OCI-LY1 (cell line): ENCODE data around the gene RET.

Experiments
- H2AFZ ChIP-seq: fragments of 200-600 bp; sonication (generic), shearing (Covaris generic); 2 replicates; pipeline ENCODE4 v1.6.0; 2014; ENCODE audit warnings: antibody characterized with exemption, mild to moderate bottlenecking, low read length
- H3F3A ChIP-seq: fragments of 200-600 bp; sonication (generic), shearing (Covaris generic); 2 replicates; pipeline ENCODE4 v1.6.0; 2014; ENCODE audit warnings: mild to moderate bottlenecking, antibody characterized with exemption, low read length, moderate library complexity; ENCODE audit not compliant: insufficient read depth
- H3K27ac ChIP-seq: fragments of 200-600 bp; sonication (generic); 2 replicates; pipeline ENCODE4 v1.5.1; 2014; ENCODE audit warnings: low read length, mixed run types, mild to moderate bottlenecking, low read depth; ENCODE audit not compliant: poor library complexity, severe bottlenecking
- H3K27me3 ChIP-seq: fragments of 200-600 bp; sonication (generic); 2 replicates; pipeline ENCODE4 v1.6.0; 2014; ENCODE audit warnings: antibody characterized with exemption, mild to moderate bottlenecking, low read length, moderate library complexity; ENCODE audit not compliant: insufficient read depth
- H3K36me3 ChIP-seq: fragments of 200-600 bp; sonication (generic); 2 replicates; pipeline ENCODE4 v1.6.1; 2014; ENCODE audit warnings: mild to moderate bottlenecking, antibody characterized with exemption, low read length, moderate library complexity, mixed read lengths; ENCODE audit not compliant: insufficient read depth
- H3K4me1 ChIP-seq: fragments of 200-600 bp; sonication (generic); 2 replicates; pipeline ENCODE4 v1.5.1; 2014; ENCODE audit warnings: mild to moderate bottlenecking, low read length, moderate library complexity; ENCODE audit not compliant: insufficient read depth, severe bottlenecking
- H3K4me2 ChIP-seq: fragments of 200-600 bp; sonication (generic), shearing (Covaris generic); 2 replicates; pipeline ENCODE4 v1.6.1; 2014; ENCODE audit warnings: low read length
- H3K4me3 ChIP-seq: fragments of 200-600 bp; sonication (generic); 2 replicates; pipeline ENCODE4 v1.5.1; 2014; ENCODE audit warnings: low read length, low read depth, mild to moderate bottlenecking, mixed read lengths; ENCODE audit not compliant: poor library complexity, severe bottlenecking
- H3K79me2 ChIP-seq: fragments of 200-600 bp; shearing (Covaris generic); 2 replicates; pipeline ENCODE4 v1.6.1; 2016; ENCODE audit warnings: mixed run types, low read length, mixed read lengths; ENCODE audit not compliant: insufficient read depth
- H3K9ac ChIP-seq: fragments of 200-600 bp; sonication (generic), shearing (Covaris generic); 2 replicates; pipeline ENCODE4 v1.6.1; 2014; ENCODE audit warnings: mild to moderate bottlenecking, low read length, mixed read lengths
- H3K9me2 ChIP-seq: fragments of 200-600 bp; sonication (generic), shearing (Covaris generic); 2 replicates; pipeline ENCODE4 v1.6.1; 2014; ENCODE audit warnings: low read depth, mild to moderate bottlenecking, low read length, mixed read lengths
- H3K9me3 ChIP-seq: fragments of 200-600 bp; shearing (Covaris generic); 2 replicates; pipeline ENCODE4 v1.6.1; 2014; ENCODE audit warnings: low read length, mixed read lengths
- H4K20me1 ChIP-seq: fragments of 200-600 bp; sonication (generic), shearing (Covaris generic); 2 replicates; pipeline ENCODE4 v1.6.0; 2016; ENCODE audit warnings: mild to moderate bottlenecking, low read length; ENCODE audit not compliant: insufficient read depth
- CTCF ChIP-seq: fragments of 200-600 bp; sonication (generic), shearing (Covaris generic); IDR thresholded peaks from 2 replicates; pipeline ENCODE4 v1.5.1; 2017; ENCODE audit warnings: mild to moderate bottlenecking, antibody characterized with exemption, low read length, moderate library complexity, mixed read lengths
- EZH2 ChIP-seq: fragments of 200-600 bp; sonication (generic), shearing (Covaris generic); IDR thresholded peaks from 2 replicates; pipeline ENCODE4 v1.8.0; 2017; ENCODE audit warnings: borderline replicate concordance, mixed run types, mild to moderate bottlenecking, antibody characterized with exemption, low read length, moderate library complexity, mixed read lengths

RET gene

GRCh38 chr10:43029043-43029442 lies 47.8 kb upstream of the RET start:
- Histone ChIP-seq H4K20me1 (no peaks in the 10 kb centered on the region), H3K79me2 (no peaks in the 10 kb centered on the region), H2AFZ (no peak overlapping the region), H3K9me2 (no peaks in the 10 kb centered on the region), H3K9me3 (peaks cover 6% of the 10 kb centered on the region), H3F3A (no peaks in the 10 kb centered on the region), H3K4me3 (no peak overlapping the region), H3K4me2 (no peak overlapping the region), H3K9ac (no peak overlapping the region), H3K27ac (no peak overlapping the region), H3K4me1 (no peaks in the 10 kb centered on the region), H3K27me3 (no peaks in the 10 kb centered on the region), H3K36me3 (no peaks in the 10 kb centered on the region; the same call in 1 of the 2 replicates)
- TF ChIP-seq CTCF (no peak), EZH2 (no peak)

GRCh38 chr10:43032613-43033012 lies 44.3 kb upstream of the RET start:
- Histone ChIP-seq H3K4me2 (no peak overlapping the region), H3K9me2 (no peaks in the 10 kb centered on the region), H3K27ac (no peak overlapping the region), H4K20me1 (no peaks in the 10 kb centered on the region), H3K4me3 (no peak overlapping the region), H2AFZ (no peak overlapping the region), H3K36me3 (no peaks in the 10 kb centered on the region; the same call in 1 of the 2 replicates), H3K9ac (no peak overlapping the region), H3F3A (no peaks in the 10 kb centered on the region), H3K9me3 (peaks cover 6% of the 10 kb centered on the region), H3K27me3 (no peaks in the 10 kb centered on the region), H3K79me2 (no peaks in the 10 kb centered on the region), H3K4me1 (no peaks in the 10 kb centered on the region)
- TF ChIP-seq EZH2 (no peak), CTCF (no peak)

- Histone ChIP-seq H3K4me2 (no peak overlapping the region), H3K36me3 (no peaks in the 10 kb centered on the region; the same call in 1 of the 2 replicates)
Measured at GRCh38 chr10:43035800-43036199, 41.1 kb upstream of the RET start.

More at GRCh38 chr10:43035800-43036199, 41.1 kb upstream of the RET start:
- H3K9ac ChIP-seq = no peak overlapping the region
- no peaks in the 10 kb centered on the region for H3K9me2 ChIP-seq
- H4K20me1 ChIP-seq = no peaks in the 10 kb centered on the region
- H2AFZ ChIP-seq = no peak overlapping the region
- no peaks in the 10 kb centered on the region for H3K79me2 ChIP-seq
- H3K27me3 ChIP-seq = no peaks in the 10 kb centered on the region
- TF ChIP-seq EZH2 = no peak
- no peak for TF ChIP-seq CTCF
- peaks cover 6% of the 10 kb centered on the region for H3K9me3 ChIP-seq
- H3K4me1 ChIP-seq = no peaks in the 10 kb centered on the region
- no peaks in the 10 kb centered on the region for H3F3A ChIP-seq
- no peak overlapping the region for H3K27ac ChIP-seq
- H3K4me3 ChIP-seq = no peak overlapping the region
